SK-MEL-5 (cell line): ENCODE data around the gene RPH3AL. TPM values are rescaled to one million over a fixed set of nuclear protein-coding genes. Genes with fewer than 3 reads are reported as not detected.
A peak's percentile ranks its signal among the peaks of the same experiment; 100 is the strongest.
"Not testable (repeated sequence)": the region's sequence is repeated elsewhere in the genome, so short reads cannot be mapped to it uniquely, and the experiment has no call there.

Experiments
- DNase-seq: peaks from one replicate; pipeline ENCODE4 v3.0.0-alpha.2; 2016; ENCODE audit warnings: low read depth, low spot score
- in situ Hi-C: cut with HindIII; loops from 2 replicates; pipeline ENCODE4 v1.10.0; 2016; ENCODE audit warnings: low sequenced_read_pairs, high pct_unique_total_duplicates, low pct_unique_long_range_greater_than_20kb
- total RNA-seq: library from RNA; depleted of rRNA; stranded (reverse); fragments of >200 nt; shearing (Covaris generic); gene quantifications from 2 replicates; pipeline ENCODE4 v1.2.3, GENCODE V29; 2014

The RPH3AL gene
- total RNA-seq, 1 experiment from 2014 or later: 2.4 TPM

- in situ Hi-C loops: no loop called here
Measured at GRCh38 chr17:216625-217024, 136.0 kb downstream of the RPH3AL start.

DNA sequence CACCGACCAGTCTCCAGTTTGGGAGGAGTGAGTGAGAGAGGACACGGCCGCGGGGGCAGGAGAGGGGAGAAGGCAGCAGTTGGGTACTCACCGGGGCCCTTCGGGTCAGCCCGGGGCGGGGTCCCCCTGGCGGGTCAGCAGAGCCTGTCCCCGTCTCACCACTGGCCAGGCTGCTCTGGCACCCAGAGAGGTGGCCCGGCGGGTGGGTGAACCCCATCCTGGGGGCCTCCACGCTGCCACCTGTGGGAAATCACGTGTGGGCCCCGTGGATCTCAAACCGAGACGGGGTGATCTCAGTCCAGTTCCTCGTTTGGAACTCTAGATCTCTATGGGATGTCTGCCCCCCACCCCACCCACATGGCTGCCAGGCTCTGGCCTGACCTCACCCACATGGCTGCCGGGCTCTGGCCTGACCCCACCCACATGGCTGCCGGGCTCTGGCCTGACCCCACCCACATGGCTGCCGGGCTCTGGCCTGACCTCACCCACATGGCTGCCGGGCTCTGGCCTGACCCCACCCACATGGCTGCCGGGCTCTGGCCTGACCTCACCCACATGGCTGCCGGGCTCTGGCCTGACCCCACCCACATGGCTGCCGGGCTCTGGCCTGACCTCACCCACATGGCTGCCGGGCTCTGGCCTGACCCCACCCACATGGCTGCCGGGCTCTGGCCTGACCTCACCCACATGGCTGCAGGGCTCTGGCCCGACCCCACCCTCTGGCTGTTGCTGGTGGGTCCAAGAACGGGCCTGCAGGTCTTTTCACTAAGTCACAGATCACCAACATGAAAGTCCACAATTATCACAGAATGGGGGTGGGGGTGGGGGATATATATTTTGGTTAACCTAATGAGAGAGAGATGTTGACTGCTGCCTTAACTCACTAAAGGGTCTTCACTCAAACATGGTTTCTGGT, 136.8 kb downstream of the RPH3AL start:
- DNase-seq, in situ Hi-C loops: not testable (repeated sequence)

More at GRCh38 chr17:216625-217024, 136.0 kb downstream of the RPH3AL start:
- no peak for DNase-seq

GRCh38 chr17:214881-215331, 137.7 kb downstream of the RPH3AL start:
- in situ Hi-C loops: no loop called here
- no peak for DNase-seq

DNA sequence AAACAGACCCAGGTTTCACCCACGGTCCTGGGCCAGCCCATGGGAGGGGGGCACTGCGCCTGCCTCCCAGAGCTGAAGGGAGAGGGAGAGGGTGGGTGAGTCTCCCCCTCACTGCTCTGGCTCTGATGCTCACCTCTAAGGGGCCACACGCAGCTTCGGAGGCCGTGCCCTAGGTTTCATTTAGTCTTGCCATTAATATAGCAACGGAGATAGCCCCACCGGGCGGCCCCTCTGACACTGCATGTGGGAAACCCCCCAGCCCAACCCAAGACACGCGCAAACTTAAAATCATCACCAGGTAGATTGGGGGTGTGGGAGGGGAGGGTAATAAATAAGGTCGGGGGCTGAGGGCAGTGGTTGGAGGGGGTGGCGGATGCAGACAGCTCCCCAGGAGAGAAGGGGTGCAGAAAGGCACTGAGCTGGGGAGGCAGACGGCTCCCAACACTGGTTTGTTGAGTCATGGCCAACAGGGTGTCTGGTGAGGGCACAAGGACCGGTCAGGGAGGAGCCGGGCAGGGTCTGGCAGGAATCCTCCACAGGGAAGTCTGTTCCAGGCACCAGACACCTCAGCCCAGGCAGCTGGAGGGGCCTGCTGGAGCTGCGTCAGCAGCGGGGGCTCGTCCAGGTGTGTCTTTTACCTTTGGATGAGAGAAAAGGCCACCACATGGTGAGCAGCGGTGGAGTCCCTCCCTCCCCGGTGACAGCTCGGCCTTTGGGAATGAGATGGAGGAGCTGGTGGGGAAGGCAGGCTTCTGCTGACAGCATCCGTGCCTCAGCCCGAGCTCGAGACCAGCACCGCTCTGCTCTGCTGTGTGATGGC, 139.1 kb downstream of the RPH3AL start:
- in situ Hi-C loops: no loop called here
- DNase-seq: no peak

DNA sequence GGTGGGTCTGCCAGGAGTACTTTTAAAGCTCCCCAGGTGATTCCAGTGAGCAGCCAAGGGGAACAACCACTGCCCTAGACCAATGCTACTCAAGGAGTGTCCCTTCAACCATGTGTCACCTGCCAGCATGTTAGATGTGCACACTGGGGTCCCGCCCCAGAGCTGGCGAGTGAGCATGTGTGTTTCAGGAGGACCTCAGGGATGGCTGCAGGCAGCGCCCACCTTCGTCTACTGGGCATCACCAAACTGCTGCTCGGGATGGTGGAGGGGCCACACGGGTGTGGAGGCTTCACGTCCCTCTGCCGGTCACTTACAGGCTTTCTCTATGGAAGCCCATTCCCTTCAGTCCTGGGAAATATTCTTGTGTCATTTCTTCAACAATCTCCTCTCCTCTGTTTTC, 142.2 kb downstream of the RPH3AL start:
- in situ Hi-C loops: no loop called here
- DNase-seq: no peak

DNA sequence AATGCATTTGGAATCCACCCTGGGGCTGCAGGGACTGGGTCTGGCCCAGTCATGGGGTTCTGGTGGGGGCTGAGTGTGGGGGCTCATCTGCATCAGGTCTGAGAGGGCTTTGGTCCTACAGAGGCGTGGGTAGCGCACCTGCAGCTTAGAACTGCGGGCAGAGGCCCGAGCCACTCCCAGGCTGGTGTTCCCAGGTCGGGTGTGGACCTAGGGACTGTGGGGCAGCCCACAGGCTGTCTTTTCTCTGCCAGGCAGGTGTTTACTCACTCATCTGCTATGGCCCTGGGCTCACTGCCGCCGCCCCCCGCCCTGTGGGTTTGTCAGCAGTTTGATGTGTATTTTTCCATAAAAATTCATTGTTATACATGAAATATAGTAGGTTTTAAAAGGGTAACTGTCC, 144.2 kb downstream of the RPH3AL start:
- no peak for DNase-seq
- in situ Hi-C loops: no loop called here

GRCh38 chr17:207775-208174, 144.8 kb downstream of the RPH3AL start:
- DNase-seq: no peak
- in situ Hi-C loops: no loop called here

- in situ Hi-C loops: no loop called here
- DNase-seq: no peak
Measured at GRCh38 chr17:206941-207560, 145.6 kb downstream of the RPH3AL start.

- in situ Hi-C loops: not testable (repeated sequence)
- peak; percentile 24 for DNase-seq
Measured at GRCh38 chr17:206484-206883, 146.1 kb downstream of the RPH3AL start.

GRCh38 chr17:205817-206216, 146.8 kb downstream of the RPH3AL start:
- no peak for DNase-seq
- in situ Hi-C loops: no loop called here

DNA sequence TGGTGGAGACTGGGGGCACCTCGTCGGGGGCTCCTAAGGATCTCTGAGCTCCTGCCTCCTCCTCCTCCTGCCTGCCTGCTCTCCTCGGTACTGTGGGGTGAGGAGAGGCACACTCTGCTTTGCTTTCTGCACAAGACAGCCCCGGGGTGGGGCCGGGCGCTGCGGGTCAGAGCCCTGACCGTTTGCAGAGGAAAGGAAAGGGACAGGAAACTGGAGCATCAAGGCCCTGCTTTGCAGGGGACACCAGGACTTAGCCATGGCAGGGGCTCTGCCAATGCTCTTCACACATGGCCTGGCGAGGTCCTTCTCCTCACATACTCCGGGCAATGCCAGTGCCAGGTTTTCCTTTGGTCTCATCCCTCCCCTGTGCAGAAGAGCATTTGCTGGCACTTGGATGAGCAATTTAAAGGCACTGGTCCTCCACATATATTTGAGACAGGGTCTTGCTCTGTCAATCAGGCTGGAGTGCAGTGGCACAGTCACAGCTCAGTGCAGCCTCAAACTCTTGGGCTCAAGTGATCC, 147.4 kb downstream of the RPH3AL start:
- no peak for DNase-seq
- in situ Hi-C loops: no loop called here

- in situ Hi-C loops: no loop called here
- no peak for DNase-seq
Measured at GRCh38 chr17:204427-205147, 148.0 kb downstream of the RPH3AL start.

- in situ Hi-C loops: no loop called here
- DNase-seq: no peak
Measured at GRCh38 chr17:202501-202951, 150.1 kb downstream of the RPH3AL start.

- DNase-seq, in situ Hi-C loops: not testable (repeated sequence)
Measured at GRCh38 chr17:201736-202135, 150.9 kb downstream of the RPH3AL start.

DNA sequence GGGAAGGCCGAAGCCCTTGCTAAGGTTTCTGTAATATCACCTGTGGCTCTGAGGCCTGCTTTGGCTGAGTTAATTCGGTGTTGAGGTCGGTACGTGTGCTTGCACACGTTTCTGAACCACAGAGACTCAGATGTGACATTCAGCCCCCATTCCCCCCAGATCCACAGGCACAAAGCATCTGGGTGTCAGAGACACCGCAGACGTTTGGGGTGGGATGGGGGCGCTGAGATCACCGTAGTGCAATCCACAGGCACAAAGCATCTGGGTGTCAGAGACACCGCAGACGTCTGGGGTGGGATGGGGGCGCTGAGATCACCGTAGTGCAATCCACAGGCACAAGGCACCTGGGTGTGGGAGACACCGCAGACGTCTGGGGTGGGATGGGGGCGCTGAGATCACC, 151.3 kb downstream of the RPH3AL start:
- DNase-seq, in situ Hi-C loops: not testable (repeated sequence)

- in situ Hi-C loops: no loop called here
- DNase-seq: no peak
Measured at GRCh38 chr17:200586-200985, 152.0 kb downstream of the RPH3AL start.
